H9 (cell line): ENCODE measurements around the gene SCIMP. TPM values are rescaled to one million over a fixed set of nuclear protein-coding genes. Genes with fewer than 3 reads are reported as not detected.
"Not testable (repeated sequence)": the region's sequence is repeated elsewhere in the genome, so short reads cannot be mapped to it uniquely, and the experiment has no call there.

Source experiments
- DNase-seq: peaks from one replicate; pipeline ENCODE4 v3.0.0-alpha.2; 2017
- H2AFZ ChIP-seq: one replicate; pipeline ENCODE4 v1.6.1; 2013; ENCODE audit warnings: mild to moderate bottlenecking, low read length, control low read depth, moderate library complexity
- H2AK5ac ChIP-seq: 2 replicates; pipeline ENCODE4 v1.6.1; 2013; ENCODE audit warnings: low read length, control low read depth, mixed read lengths; ENCODE audit not compliant: insufficient read length
- H2BK120ac ChIP-seq: one replicate; pipeline ENCODE4 v1.6.1; 2013; ENCODE audit warnings: low read depth, mild to moderate bottlenecking, low read length, control low read depth, inconsistent platforms; ENCODE audit not compliant: poor library complexity, severe bottlenecking
- H2BK12ac ChIP-seq: 2 replicates; pipeline ENCODE4 v1.6.1; 2013; ENCODE audit warnings: low read length, control low read depth, mixed read lengths, low read depth; ENCODE audit not compliant: insufficient read length
- H2BK15ac ChIP-seq: 2 replicates; pipeline ENCODE4 v1.6.1; 2013; ENCODE audit warnings: low read depth, low read length, control low read depth
- H2BK20ac ChIP-seq: one replicate; pipeline ENCODE4 v1.6.1; 2013; ENCODE audit warnings: low read depth, mild to moderate bottlenecking, low read length, control low read depth, inconsistent platforms; ENCODE audit not compliant: poor library complexity, severe bottlenecking
- H2BK5ac ChIP-seq: 2 replicates; pipeline ENCODE4 v1.6.1; 2013; ENCODE audit warnings: low read length, control low read depth, mixed read lengths; ENCODE audit not compliant: insufficient read length
- H3K14ac ChIP-seq: 2 replicates; pipeline ENCODE4 v1.6.1; 2013; ENCODE audit warnings: low read length, control low read depth; ENCODE audit not compliant: insufficient read depth
- H3K18ac ChIP-seq: 2 replicates; pipeline ENCODE4 v1.6.1; 2013; ENCODE audit warnings: low read depth, mild to moderate bottlenecking, mixed read lengths, low read length, control low read depth; ENCODE audit not compliant: insufficient read length
- H3K23ac ChIP-seq: 2 replicates; pipeline ENCODE4 v1.6.1; 2013; ENCODE audit warnings: low read length, control low read depth, mixed read lengths, low read depth; ENCODE audit not compliant: insufficient read length
- H3K23me2 ChIP-seq: 2 replicates; pipeline ENCODE4 v1.6.1; 2013; ENCODE audit warnings: low read depth, mild to moderate bottlenecking, mixed read lengths, low read length, control low read depth; ENCODE audit not compliant: insufficient read length, poor library complexity, severe bottlenecking
- H3K27ac ChIP-seq: 2 replicates; pipeline ENCODE4 v1.5.1; 2013; ENCODE audit warnings: low read length, control low read depth, mixed read lengths, low read depth; ENCODE audit not compliant: insufficient read length
- H3K27me3 ChIP-seq: 2 replicates; pipeline ENCODE4 v1.6.1; 2013; ENCODE audit warnings: low read length, control low read depth, inconsistent platforms; ENCODE audit not compliant: insufficient read depth
- H3K4ac ChIP-seq: 2 replicates; pipeline ENCODE4 v1.6.1; 2013; ENCODE audit warnings: low read depth, mild to moderate bottlenecking, control low read depth, inconsistent platforms, low read length, moderate library complexity
- H3K4me1 ChIP-seq: 2 replicates; pipeline ENCODE4 v1.6.1; 2013; ENCODE audit warnings: low read length, control low read depth, inconsistent platforms; ENCODE audit not compliant: insufficient read depth
- H3K4me2 ChIP-seq: 2 replicates; pipeline ENCODE4 v1.6.1; 2013; ENCODE audit warnings: low read length, control low read depth, mixed read lengths; ENCODE audit not compliant: insufficient read length, insufficient read depth
- H3K56ac ChIP-seq: 2 replicates; pipeline ENCODE4 v1.6.1; 2013; ENCODE audit warnings: low read depth, mild to moderate bottlenecking, mixed read lengths, low read length, control low read depth; ENCODE audit not compliant: insufficient read length
- H3K79me1 ChIP-seq: 2 replicates; pipeline ENCODE4 v1.6.1; 2013; ENCODE audit warnings: low read depth, mild to moderate bottlenecking, moderate library complexity, low read length, control low read depth, inconsistent platforms; ENCODE audit not compliant: insufficient read depth, poor library complexity, severe bottlenecking
- H3K79me2 ChIP-seq: 2 replicates; pipeline ENCODE4 v1.6.1; 2013; ENCODE audit warnings: low read length, control low read depth, inconsistent platforms; ENCODE audit not compliant: insufficient read depth
- H3K9ac ChIP-seq: 2 replicates; pipeline ENCODE4 v1.6.1; 2013; ENCODE audit warnings: low read length, control low read depth, mixed read lengths; ENCODE audit not compliant: insufficient read length; ENCODE audit errors: extremely low read depth
- H3K9me3 ChIP-seq: one replicate; pipeline ENCODE4 v1.6.1; 2013; ENCODE audit warnings: low read depth, low read length, inconsistent platforms; ENCODE audit not compliant: control insufficient read depth
- H3T11ph ChIP-seq: one replicate; pipeline ENCODE4 v1.6.1; 2013; ENCODE audit warnings: mild to moderate bottlenecking, low read length, control low read depth, inconsistent platforms
- H4K20me1 ChIP-seq: one replicate; pipeline ENCODE4 v1.6.1; 2013; ENCODE audit not compliant: control insufficient read depth, insufficient read length, insufficient read depth
- H4K5ac ChIP-seq: 2 replicates; pipeline ENCODE4 v1.6.1; 2013; ENCODE audit warnings: low read depth, mild to moderate bottlenecking, mixed read lengths, low read length, control low read depth; ENCODE audit not compliant: insufficient read length
- H4K8ac ChIP-seq: replicated peaks from 2 replicates; pipeline ENCODE4 v1.6.1; 2013; ENCODE audit warnings: low read length, control low read depth, mixed read lengths, low read depth; ENCODE audit not compliant: insufficient read length
- H4K91ac ChIP-seq: 2 replicates; pipeline ENCODE4 v1.6.1; 2013; ENCODE audit warnings: low read depth, mild to moderate bottlenecking, moderate library complexity, mixed read lengths, low read length, control low read depth; ENCODE audit not compliant: insufficient read length
- H3K27ac Mint-ChIP-seq, 3 experiments: 2 replicates in 2 of 3; 3 replicates in 1 of 3; pipeline ENCODE4 v1.8.0; 2020 to 2021; ENCODE audit warnings: mixed read lengths in 3 of 3, mild to moderate bottlenecking in 1 of 3, moderate library complexity in 1 of 3
- H3K27me3 Mint-ChIP-seq: 2 replicates; pipeline ENCODE4 v1.8.0; 2021; ENCODE audit warnings: low read depth, mild to moderate bottlenecking, moderate library complexity, mixed read lengths
- H3K36me3 Mint-ChIP-seq, 3 experiments: 2 replicates in 2 of 3; 3 replicates in 1 of 3; pipeline ENCODE4 v1.8.0; 2020 to 2021; ENCODE audit warnings: low read depth in 3 of 3, mixed read lengths in 3 of 3; ENCODE audit not compliant: insufficient read depth in 1 of 3
- H3K4me1 Mint-ChIP-seq, 2 experiments: 2 replicates each; pipeline ENCODE4 v1.8.0; 2020; ENCODE audit warnings: mixed read lengths in 2 of 2
- H3K4me3 Mint-ChIP-seq, 2 experiments: 2 replicates in 1 of 2; 3 replicates in 1 of 2; pipeline ENCODE4 v1.8.0; 2020 to 2021; ENCODE audit warnings: mild to moderate bottlenecking in 2 of 2, mixed read lengths in 2 of 2, moderate library complexity in 1 of 2
- H3K9me3 Mint-ChIP-seq, 2 experiments: 2 replicates in 1 of 2; 3 replicates in 1 of 2; pipeline ENCODE4 v1.8.0; 2020; ENCODE audit warnings: mild to moderate bottlenecking in 2 of 2, mixed read lengths in 2 of 2, moderate library complexity in 1 of 2
- WGBS: extraction: QIAGEN DNeasy Blood & Tissue Kit; methylation state at CpG from one replicate; pipeline ENCODE4 v1.1.7; 2013; ENCODE audit warnings: missing lambda C conversion rate, low lambda C conversion rate, mixed read lengths; ENCODE audit not compliant: insufficient read length; ENCODE audit errors: extremely low coverage; 5-methylcytosine and 5-hydroxymethylcytosine counted together
- total RNA-seq: library from RNA; stranded (reverse); gene quantifications from 2 replicates; pipeline ENCODE4 v1.2.1, GENCODE V29; 2021
- TF ChIP-seq, protein P1 (sequence below): fragments of 200-600 bp; sonication (generic); conservative IDR thresholded peaks from 3 replicates; pipeline ENCODE4 v1.8.0; 2021; ENCODE audit warnings: antibody characterized with exemption, mild to moderate bottlenecking

SCIMP gene
- total RNA-seq, 1 experiment from 2014 or later = not detected

- no peak overlapping the region for H2AFZ ChIP-seq
- H3K9ac ChIP-seq = no peak overlapping the region
- H3T11ph ChIP-seq = no peak overlapping the region
- no peak overlapping the region for H3K23ac ChIP-seq
- DNase-seq = no peak
- no peak overlapping the region for H2BK15ac ChIP-seq
- no peak overlapping the region for H2BK12ac ChIP-seq
- H2BK120ac ChIP-seq = no peak overlapping the region
- Mint-ChIP-seq H3K27me3 (peaks cover 7% of the 10 kb centered on the region), H3K4me3 (no peak overlapping the region), H3K27ac (no peak overlapping the region), H3K36me3 (no peaks in the 10 kb centered on the region), H3K9me3 (no peaks in the 10 kb centered on the region), H3K4me1 (peaks cover 0 to 5% of the 10 kb centered on the region in 2 experiments; a peak in 1 of 4 replicates)
- H3K14ac ChIP-seq = no peak overlapping the region
- H3K79me1 ChIP-seq = no peaks in the 10 kb centered on the region
- no peak overlapping the region for H2AK5ac ChIP-seq
- H2BK20ac ChIP-seq = no peak overlapping the region
- no peak overlapping the region for H3K4me2 ChIP-seq
- no peaks in the 10 kb centered on the region for H4K20me1 ChIP-seq
- no peaks in the 10 kb centered on the region for H3K23me2 ChIP-seq
- no peaks in the 10 kb centered on the region for H3K4me1 ChIP-seq
- H3K18ac ChIP-seq = no peak overlapping the region
- no peaks in the 10 kb centered on the region for H3K79me2 ChIP-seq
- no peak overlapping the region for H4K8ac ChIP-seq
- H3K27ac ChIP-seq = no peak overlapping the region
- no peaks in the 10 kb centered on the region for H3K9me3 ChIP-seq
- H3K4ac ChIP-seq = no peak overlapping the region
- TF ChIP-seq, protein P1, sequence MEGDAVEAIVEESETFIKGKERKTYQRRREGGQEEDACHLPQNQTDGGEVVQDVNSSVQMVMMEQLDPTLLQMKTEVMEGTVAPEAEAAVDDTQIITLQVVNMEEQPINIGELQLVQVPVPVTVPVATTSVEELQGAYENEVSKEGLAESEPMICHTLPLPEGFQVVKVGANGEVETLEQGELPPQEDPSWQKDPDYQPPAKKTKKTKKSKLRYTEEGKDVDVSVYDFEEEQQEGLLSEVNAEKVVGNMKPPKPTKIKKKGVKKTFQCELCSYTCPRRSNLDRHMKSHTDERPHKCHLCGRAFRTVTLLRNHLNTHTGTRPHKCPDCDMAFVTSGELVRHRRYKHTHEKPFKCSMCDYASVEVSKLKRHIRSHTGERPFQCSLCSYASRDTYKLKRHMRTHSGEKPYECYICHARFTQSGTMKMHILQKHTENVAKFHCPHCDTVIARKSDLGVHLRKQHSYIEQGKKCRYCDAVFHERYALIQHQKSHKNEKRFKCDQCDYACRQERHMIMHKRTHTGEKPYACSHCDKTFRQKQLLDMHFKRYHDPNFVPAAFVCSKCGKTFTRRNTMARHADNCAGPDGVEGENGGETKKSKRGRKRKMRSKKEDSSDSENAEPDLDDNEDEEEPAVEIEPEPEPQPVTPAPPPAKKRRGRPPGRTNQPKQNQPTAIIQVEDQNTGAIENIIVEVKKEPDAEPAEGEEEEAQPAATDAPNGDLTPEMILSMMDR = no peak
- H2BK5ac ChIP-seq = no peak overlapping the region
- no peak overlapping the region for H3K56ac ChIP-seq
- no CpG with 5 or more reads among the region's 3 CpGs for WGBS
- H4K91ac ChIP-seq = no peak overlapping the region
- H4K5ac ChIP-seq = no peak overlapping the region
- H3K27me3 ChIP-seq = no peaks in the 10 kb centered on the region
Measured at GRCh38 chr17:5236938-5237540, 2.4 kb upstream of the SCIMP start.

DNA sequence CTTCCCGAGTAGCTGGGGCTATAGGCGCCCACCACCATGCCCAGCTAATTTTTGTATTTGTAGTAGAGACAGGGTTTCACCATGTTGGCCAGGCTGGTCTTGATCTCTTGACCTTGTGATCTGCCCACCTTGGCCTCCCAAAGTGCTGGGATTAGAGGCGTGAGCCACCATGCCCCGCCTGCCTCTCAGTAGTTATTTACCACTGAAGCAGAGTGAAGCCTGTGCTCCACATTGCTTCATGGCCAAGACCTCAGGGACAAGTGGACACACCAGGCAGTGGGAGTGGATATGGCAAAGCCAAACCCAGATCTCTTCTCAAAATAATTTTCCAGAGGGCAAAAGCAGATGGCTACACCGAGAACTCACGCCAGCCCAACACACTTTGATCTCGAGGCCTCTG is 1.2 kb downstream of the SCIMP start:
- not testable (repeated sequence) for H3K4me3 Mint-ChIP-seq, H3K27me3 ChIP-seq, H3K27ac Mint-ChIP-seq, DNase-seq, H2BK120ac ChIP-seq, H3K79me1 ChIP-seq, H3K79me2 ChIP-seq, H3K4me2 ChIP-seq, H2BK20ac ChIP-seq, H3K9me3 Mint-ChIP-seq, H3K23ac ChIP-seq, H4K20me1 ChIP-seq, H2BK12ac ChIP-seq, H2AFZ ChIP-seq, H3K36me3 Mint-ChIP-seq, H3K9ac ChIP-seq, H3K4me1 Mint-ChIP-seq, H3K18ac ChIP-seq, H4K8ac ChIP-seq, H4K5ac ChIP-seq, H4K91ac ChIP-seq, H3K27me3 Mint-ChIP-seq, H3K4ac ChIP-seq, H2BK15ac ChIP-seq, H3K14ac ChIP-seq, H3K56ac ChIP-seq, H2BK5ac ChIP-seq, H2AK5ac ChIP-seq, H3K23me2 ChIP-seq, H3K27ac ChIP-seq, H3K4me1 ChIP-seq, H3K9me3 ChIP-seq, H3T11ph ChIP-seq
- WGBS = no CpG with 5 or more reads among the region's 7 CpGs
